HG02623 (cell line): ENCODE measurements around the gene S100A9.
"Not testable (repeated sequence)": the region's sequence is repeated elsewhere in the genome, so short reads cannot be mapped to it uniquely, and the experiment has no call there.

ENCODE experiments used
- ATAC-seq: cut with Tn5 transposase; IDR thresholded peaks from one replicate; pipeline ENCODE4 v1.9.1; 2021; ENCODE audit warnings: moderate library complexity; ENCODE audit not compliant: unreplicated experiment

S100A9 gene

GRCh38 chr1:153344718-153345025 is 13.0 kb upstream of the S100A9 start:
- no peak for ATAC-seq

- ATAC-seq = no peak
Measured at GRCh38 chr1:153345187-153346076, 12.2 kb upstream of the S100A9 start.

GRCh38 chr1:153346077-153346723 is 11.5 kb upstream of the S100A9 start:
- ATAC-seq = no peak

GRCh38 chr1:153347049-153347448 is 10.6 kb upstream of the S100A9 start:
- not testable (repeated sequence) for ATAC-seq

GRCh38 chr1:153347856-153348255 is 9.8 kb upstream of the S100A9 start:
- no peak for ATAC-seq

- ATAC-seq = no peak
Measured at GRCh38 chr1:153348511-153349362, 8.9 kb upstream of the S100A9 start, which contains the start of gene PGLYRP4. Gene PGLYRP4, minus strand, starts transcription at chr1:153348841. Its CDS starts 909 bp downstream, at chr1:153347932.

GRCh38 chr1:153349363-153350320 is 8.0 kb upstream of the S100A9 start:
- ATAC-seq = no peak

GRCh38 chr1:153350321-153350957 is 7.2 kb upstream of the S100A9 start:
- ATAC-seq = no peak

- ATAC-seq = no peak
Measured at GRCh38 chr1:153352523-153352922, 5.1 kb upstream of the S100A9 start.

- no peak for ATAC-seq
Measured at GRCh38 chr1:153353226-153353947, 4.3 kb upstream of the S100A9 start.

- no peak for ATAC-seq
Measured at GRCh38 chr1:153354515-153355193, 3.0 kb upstream of the S100A9 start.

GRCh38 chr1:153355445-153356071 is 2.1 kb upstream of the S100A9 start:
- ATAC-seq = no peak

GRCh38 chr1:153356392-153357075 is 1.1 kb upstream of the S100A9 start:
- ATAC-seq = no peak

GRCh38 chr1:153357076-153357852 is 390 bp upstream of the S100A9 start:
- ATAC-seq = no peak

GRCh38 chr1:153358691-153358975 is 979 bp downstream of the S100A9 start:
- ATAC-seq = no peak

- no peak for ATAC-seq
Measured at GRCh38 chr1:153359241-153359640, 1.6 kb downstream of the S100A9 start.

GRCh38 chr1:153360190-153360589 is 2.5 kb downstream of the S100A9 start:
- no peak for ATAC-seq
